ENCODE measurements around the gene CPNE6.

GRCh38 chr14:24079491-24080141, 8.3 kb downstream of the CPNE6 start:
- TF ChIP-seq POLR2A (IDR thresholded peaks at IDR 0.05): no peak
- TF ChIP-seq, protein P1, sequence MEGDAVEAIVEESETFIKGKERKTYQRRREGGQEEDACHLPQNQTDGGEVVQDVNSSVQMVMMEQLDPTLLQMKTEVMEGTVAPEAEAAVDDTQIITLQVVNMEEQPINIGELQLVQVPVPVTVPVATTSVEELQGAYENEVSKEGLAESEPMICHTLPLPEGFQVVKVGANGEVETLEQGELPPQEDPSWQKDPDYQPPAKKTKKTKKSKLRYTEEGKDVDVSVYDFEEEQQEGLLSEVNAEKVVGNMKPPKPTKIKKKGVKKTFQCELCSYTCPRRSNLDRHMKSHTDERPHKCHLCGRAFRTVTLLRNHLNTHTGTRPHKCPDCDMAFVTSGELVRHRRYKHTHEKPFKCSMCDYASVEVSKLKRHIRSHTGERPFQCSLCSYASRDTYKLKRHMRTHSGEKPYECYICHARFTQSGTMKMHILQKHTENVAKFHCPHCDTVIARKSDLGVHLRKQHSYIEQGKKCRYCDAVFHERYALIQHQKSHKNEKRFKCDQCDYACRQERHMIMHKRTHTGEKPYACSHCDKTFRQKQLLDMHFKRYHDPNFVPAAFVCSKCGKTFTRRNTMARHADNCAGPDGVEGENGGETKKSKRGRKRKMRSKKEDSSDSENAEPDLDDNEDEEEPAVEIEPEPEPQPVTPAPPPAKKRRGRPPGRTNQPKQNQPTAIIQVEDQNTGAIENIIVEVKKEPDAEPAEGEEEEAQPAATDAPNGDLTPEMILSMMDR (IDR thresholded peaks at IDR 0.05): no peak

Data from suprapubic skin (tissue), 3 donors.